Heart right ventricle (tissue), 16 donors: Measurements from ENCODE around the gene ACSS1. TPM values are rescaled to one million over a fixed set of nuclear protein-coding genes. Genes with fewer than 3 reads are reported as not detected.

Experiments
- ATAC-seq, 8 donors: fragments of 200-7000 bp; cut with Tn5 transposase; one replicate each; pipeline ENCODE4 v1.9.1; 2020; ENCODE audit warnings: mild to moderate bottlenecking in 8 of 8, moderate library complexity in 8 of 8, moderate number of reproducible peaks in 1 of 8
- DNase-seq, 2 donors: peaks; one replicate each; pipeline ENCODE4 v3.0.0-alpha.2; 2020
- H3K27ac ChIP-seq, 10 donors: fragments of 200-600 bp; sonication (generic) in 2 of 10; one replicate each; pipeline versions ENCODE4 v1.5.0 to v1.8.0; 2020 to 2022; ENCODE audit warnings: mild to moderate bottlenecking in 3 of 10
- H3K27me3 ChIP-seq, 7 donors: fragments of 200-600 bp; one replicate each; pipeline ENCODE4 v1.8.0; 2021 to 2022; ENCODE audit warnings: mild to moderate bottlenecking in 2 of 7
- H3K36me3 ChIP-seq, 9 donors: fragments of 200-600 bp; sonication (generic) in 1 of 9; one replicate each; pipeline versions ENCODE4 v1.5.0 to v1.8.0; 2020 to 2022; ENCODE audit warnings: mild to moderate bottlenecking in 2 of 9
- H3K4me1 ChIP-seq, 9 donors: fragments of 200-600 bp; sonication (generic) in 1 of 9; one replicate each; pipeline versions ENCODE4 v1.5.0 to v1.8.0; 2020 to 2022; ENCODE audit warnings: mild to moderate bottlenecking in 4 of 9
- H3K4me3 ChIP-seq, 10 donors: fragments of 200-600 bp; sonication (generic) in 2 of 10; one replicate each; pipeline versions ENCODE4 v1.5.0 to v1.8.0; 2020 to 2022; ENCODE audit warnings: mild to moderate bottlenecking in 7 of 10, moderate library complexity in 2 of 10
- H3K9me3 ChIP-seq, 11 donors: fragments of 200-600 bp in 10 of 11; sonication (generic) in 2 of 11; one replicate each; pipeline versions ENCODE4 v1.5.0 to v1.8.0; 2013 to 2022; ENCODE audit warnings: mild to moderate bottlenecking in 2 of 11, control low read depth in 1 of 11, moderate library complexity in 1 of 11
- WGBS, 2 donors: extraction: QIAGEN DNeasy Blood & Tissue Kit; methylation state at CpG; one replicate each; pipeline ENCODE4 v1.1.7; 2013; ENCODE audit warnings: inconsistent platforms in 1 of 2; 5-methylcytosine and 5-hydroxymethylcytosine counted together
- intact Hi-C, 10 donors: fragments of 100-400 bp; cut with DNase I; formaldehyde crosslinking; loops; one replicate each; pipeline versions ENCODE4 v1.11.1 to v1.14.2; 2022
- polyA plus RNA-seq, 2 donors: library from polyadenylated mRNA; stranded (reverse); fragments of 200-250 nt; gene quantifications; one replicate each; pipeline ENCODE4 v1.2.3, GENCODE V29; 2013
- total RNA-seq, 10 donors: library from RNA; stranded (reverse); fragmentation: NEBNext Ultra II Directional in 3 of 10; extraction: Animal tissue kit (Norgen Biotek cat#: 25700) in 3 of 10; gene quantifications; one replicate each; pipeline versions ENCODE4 v1.2.1 to v1.2.4, GENCODE V29; 2021 to 2023
- TF ChIP-seq, protein P1 (sequence below), 9 donors: fragments of 200-600 bp; sonication (generic) in 2 of 9; IDR thresholded peaks; one replicate each; pipeline versions ENCODE4 v1.5.0 to v1.8.0; 2021 to 2022; ENCODE audit warnings: antibody characterized with exemption in 9 of 9, mild to moderate bottlenecking in 5 of 9, moderate library complexity in 1 of 9
- donor health status: Arrhythmogenic right ventricular cardiomyopathy.
- donor health status: ischemic (EF 13 %, LVEDD 7.1; RV severe dilation, severe dysfunction).
- donor health status: healthy with polysubstance abuse.
- donor health status: DM: no; HTN: yes; CAD: no.
- donor health status: DM: no; HTN: no; CAD: no.
- donor health status: ischemic (EF 25% LVEDD 6.9; RV normal size, moderate dysfunction).
- donor health status: ischemic (EF 25% LVEDD 5.7; RV mildly dilated, moderate dysfunction).
- donor health status: healthy.
- donor health status: DM: yes; HTN: yes; CAD: no.
- donor health status: Ischemic cardiomyopathy.
- donor health status: ischemic (EF 35%, LVEDD 5.7; RV mildly dilated, moderate dysfunction).
- donor health status: nonischemic (EF 11% LVEDD 7.7; RV severe dilation, severe dysfunction).
- donor health status: DM: yes; HTN: yes; CAD: no.
- donor health status: PGD.
- donor health status: ischemic (EF 29% LVEDD 5.4; RV normal size, mild dysfunction).
- donor health status: nonischemic (EF 23%, LVEDD 6.1; RV moderate dilation, normal function).

Gene ACSS1
- total and polyA plus RNA-seq, 12 donors: 29.7 to 114 (median 84.9) TPM

DNA sequence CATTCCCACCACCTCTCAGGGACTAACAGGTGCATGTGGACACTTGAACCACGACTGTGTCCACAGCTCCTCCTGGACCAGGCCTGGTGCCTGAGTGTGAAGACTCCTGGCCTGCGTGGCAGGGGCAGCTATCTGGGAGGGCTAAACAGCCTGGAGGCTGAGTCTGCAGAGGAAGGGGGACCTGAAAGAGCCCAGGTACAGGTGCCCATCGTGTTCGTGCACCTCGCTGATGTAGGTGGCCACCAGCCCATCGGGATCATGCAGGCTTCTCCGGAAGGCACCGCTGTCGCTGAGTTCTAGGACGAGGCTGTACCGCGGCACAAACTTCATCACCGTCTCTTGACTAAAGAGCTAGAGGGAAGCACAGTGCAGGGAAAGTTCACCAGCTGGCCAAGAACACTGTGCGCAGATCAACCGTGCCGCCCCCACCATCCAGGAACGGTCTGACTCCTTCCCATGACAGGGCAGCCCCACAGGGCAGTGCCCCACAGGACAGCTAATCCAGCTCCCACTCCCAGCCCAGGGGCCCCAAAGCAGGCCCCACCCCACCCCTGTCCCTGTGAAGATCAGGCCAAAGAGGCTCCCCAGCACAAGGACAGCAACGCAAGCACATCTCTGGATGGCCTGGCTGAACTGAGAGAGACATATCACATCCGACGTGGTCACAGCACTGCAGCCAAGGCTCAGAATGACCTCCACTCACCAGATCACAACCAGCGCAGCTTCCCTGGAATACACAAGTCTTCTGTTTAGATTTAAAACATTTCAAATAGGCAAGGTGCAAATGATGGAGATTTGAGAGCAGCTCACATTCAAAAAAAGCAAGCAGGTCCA is 94.0 kb downstream of the ACSS1 start:
- Histone ChIP-seq H3K27ac (no peak overlapping the region), H3K36me3 (peaks cover 0 to 100% (median 21%) of the 10 kb centered on the region in 9 donors), H3K9me3 (no peaks in the 10 kb centered on the region), H3K27me3 (no peaks in the 10 kb centered on the region), H3K4me1 (no peaks in the 10 kb centered on the region), H3K4me3 (no peak overlapping the region)
- intact Hi-C loops: no loop called here
- DNase-seq: no peak
- TF ChIP-seq, protein P1, sequence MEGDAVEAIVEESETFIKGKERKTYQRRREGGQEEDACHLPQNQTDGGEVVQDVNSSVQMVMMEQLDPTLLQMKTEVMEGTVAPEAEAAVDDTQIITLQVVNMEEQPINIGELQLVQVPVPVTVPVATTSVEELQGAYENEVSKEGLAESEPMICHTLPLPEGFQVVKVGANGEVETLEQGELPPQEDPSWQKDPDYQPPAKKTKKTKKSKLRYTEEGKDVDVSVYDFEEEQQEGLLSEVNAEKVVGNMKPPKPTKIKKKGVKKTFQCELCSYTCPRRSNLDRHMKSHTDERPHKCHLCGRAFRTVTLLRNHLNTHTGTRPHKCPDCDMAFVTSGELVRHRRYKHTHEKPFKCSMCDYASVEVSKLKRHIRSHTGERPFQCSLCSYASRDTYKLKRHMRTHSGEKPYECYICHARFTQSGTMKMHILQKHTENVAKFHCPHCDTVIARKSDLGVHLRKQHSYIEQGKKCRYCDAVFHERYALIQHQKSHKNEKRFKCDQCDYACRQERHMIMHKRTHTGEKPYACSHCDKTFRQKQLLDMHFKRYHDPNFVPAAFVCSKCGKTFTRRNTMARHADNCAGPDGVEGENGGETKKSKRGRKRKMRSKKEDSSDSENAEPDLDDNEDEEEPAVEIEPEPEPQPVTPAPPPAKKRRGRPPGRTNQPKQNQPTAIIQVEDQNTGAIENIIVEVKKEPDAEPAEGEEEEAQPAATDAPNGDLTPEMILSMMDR (IDR thresholded peaks at IDR 0.05): no peak
- 96 to 98% methylated on average over 21 of the region's 21 CpGs for WGBS, 2 donors
- ATAC-seq: no peak

GRCh38 chr20:24962510-24962909 is 95.4 kb downstream of the ACSS1 start:
- WGBS, 2 donors: 92 to 94% methylated on average over 6 of the region's 6 CpGs
- DNase-seq: no peak
- TF ChIP-seq, protein P1 (IDR thresholded peaks at IDR 0.05): no peak
- Histone ChIP-seq H3K4me1 (no peaks in the 10 kb centered on the region), H3K36me3 (peaks cover 0 to 100% (median 14%) of the 10 kb centered on the region in 9 donors), H3K9me3 (no peaks in the 10 kb centered on the region), H3K27ac (peak overlapping the region in 1 of 10 donors; percentile 40), H3K27me3 (no peaks in the 10 kb centered on the region), H3K4me3 (no peak overlapping the region)
- intact Hi-C loops: no loop called here
- no peak for ATAC-seq

DNA sequence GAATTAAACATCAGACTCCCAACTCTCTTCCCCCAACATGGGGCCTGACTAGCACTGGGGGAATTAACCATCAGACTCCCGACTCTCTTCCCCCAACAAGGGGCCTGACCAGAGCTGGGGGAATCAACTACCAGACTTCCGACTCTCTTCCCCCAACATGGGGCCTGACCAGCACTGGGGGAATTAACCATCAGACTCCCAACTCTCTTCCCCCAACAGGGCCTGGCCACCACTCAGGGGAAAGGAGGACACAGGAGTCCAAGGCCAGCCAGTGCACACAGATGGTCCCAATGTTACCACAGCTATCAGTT is 95.8 kb downstream of the ACSS1 start:
- DNase-seq (no peak), ATAC-seq (no peak)
- 92 to 97% methylated on average over 2 of the region's 2 CpGs for WGBS, 2 donors
- Histone ChIP-seq H3K27ac (peak overlapping the region in 1 of 10 donors; percentile 40), H3K9me3 (no peaks in the 10 kb centered on the region), H3K4me3 (no peak overlapping the region), H3K4me1 (no peaks in the 10 kb centered on the region), H3K27me3 (no peaks in the 10 kb centered on the region), H3K36me3 (peaks cover 0 to 100% (median 14%) of the 10 kb centered on the region in 9 donors)
- TF ChIP-seq, protein P1 (IDR thresholded peaks at IDR 0.05): no peak
- intact Hi-C loops: no loop called here

GRCh38 chr20:24961384-24962181 is 96.4 kb downstream of the ACSS1 start:
- Histone ChIP-seq H3K27me3 (no peaks in the 10 kb centered on the region), H3K36me3 (peaks cover 0 to 96% (median 14%) of the 10 kb centered on the region in 9 donors), H3K27ac (peak overlapping the region in 1 of 10 donors; percentile 81), H3K4me1 (no peaks in the 10 kb centered on the region), H3K9me3 (no peaks in the 10 kb centered on the region), H3K4me3 (no peak overlapping the region)
- TF ChIP-seq, protein P1 (IDR thresholded peaks at IDR 0.05): no peak
- DNase-seq (no peak), ATAC-seq (no peak)
- intact Hi-C loops: no loop called here
- 90 to 91% methylated on average over 20 of the region's 20 CpGs for WGBS, 2 donors
